IgD-negative memory B cell (primary cell): ENCODE results near the gene TTF1. TPM values are rescaled to one million over a fixed set of nuclear protein-coding genes. Genes with fewer than 3 reads are reported as not detected.

Experiments
- H3K27ac Mint-ChIP-seq, 3 donors: one replicate each; pipeline ENCODE4 v1.8.0; 2020 to 2022; ENCODE audit warnings: mild to moderate bottlenecking in 3 of 3, mixed read lengths in 3 of 3, moderate library complexity in 1 of 3
- H3K27me3 Mint-ChIP-seq: one replicate; pipeline ENCODE4 v1.8.0; 2021; ENCODE audit warnings: mixed read lengths
- H3K36me3 Mint-ChIP-seq: one replicate; pipeline ENCODE4 v1.8.0; 2020; ENCODE audit warnings: mild to moderate bottlenecking, mixed read lengths
- H3K4me1 Mint-ChIP-seq, 3 donors: one replicate each; pipeline ENCODE4 v1.8.0; 2020 to 2022; ENCODE audit warnings: mixed read lengths in 3 of 3, mild to moderate bottlenecking in 1 of 3
- H3K4me3 Mint-ChIP-seq, 4 donors: one replicate each; pipeline ENCODE4 v1.8.0; 2020 to 2022; ENCODE audit warnings: mild to moderate bottlenecking in 4 of 4, mixed read lengths in 4 of 4, moderate library complexity in 3 of 4
- H3K9me3 Mint-ChIP-seq, 3 donors: one replicate each; pipeline ENCODE4 v1.8.0; 2020 to 2021; ENCODE audit warnings: mixed read lengths in 3 of 3, mild to moderate bottlenecking in 1 of 3
- polyA plus RNA-seq: library from polyadenylated mRNA; unstranded; fragments of 300-500 nt; fragmentation: Illumina TruSeq; gene quantifications from one replicate; pipeline ENCODE4 v1.2.3, GENCODE V29; 2021

TTF1 gene
- polyA plus RNA-seq, 1 donor from 2014 or later = 8.6 TPM

- Mint-ChIP-seq H3K4me1 (no peaks in the 10 kb centered on the region), H3K27me3 (peaks cover 36% of the 10 kb centered on the region), H3K9me3 (peaks cover 0 to under 1% (median 0%) of the 10 kb centered on the region in 3 donors), H3K4me3 (no peak overlapping the region), H3K36me3 (no peaks in the 10 kb centered on the region), H3K27ac (no peak overlapping the region)
These were observed 18.4 kb upstream of the TTF1 start for GRCh38 chr9:132424857-132425674.

DNA sequence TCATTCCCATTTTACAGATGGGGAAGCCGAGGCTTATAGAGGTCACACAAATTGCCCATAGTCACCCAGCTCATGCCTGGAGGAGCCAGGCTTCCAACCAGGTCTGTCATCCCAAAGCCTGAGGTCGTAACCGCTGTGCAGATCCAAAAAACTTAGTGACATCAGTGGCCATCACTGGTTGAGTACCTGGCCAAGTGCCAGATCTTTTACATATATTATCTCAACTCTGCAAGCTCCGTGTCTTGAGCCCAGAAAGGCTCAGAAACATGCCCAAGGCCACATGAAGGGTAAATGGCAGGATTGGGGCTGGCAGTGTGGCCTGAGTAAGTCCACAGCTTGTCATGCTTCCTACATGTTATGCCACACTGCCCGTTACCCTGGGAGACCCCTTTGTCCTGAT is 16.9 kb upstream of the TTF1 start:
- Mint-ChIP-seq H3K4me3 (no peak overlapping the region), H3K27me3 (peaks cover 37% of the 10 kb centered on the region), H3K4me1 (no peaks in the 10 kb centered on the region), H3K36me3 (peaks cover 1% of the 10 kb centered on the region), H3K27ac (no peak overlapping the region), H3K9me3 (peaks cover 0 to 3% (median 0%) of the 10 kb centered on the region in 3 donors)

GRCh38 chr9:132422574-132422973 is 15.9 kb upstream of the TTF1 start:
- peaks cover 1% of the 10 kb centered on the region for H3K36me3 Mint-ChIP-seq
- H3K4me3 Mint-ChIP-seq = no peak overlapping the region
- no peak overlapping the region for H3K27ac Mint-ChIP-seq
- peaks cover 41% of the 10 kb centered on the region for H3K27me3 Mint-ChIP-seq
- H3K4me1 Mint-ChIP-seq = no peaks in the 10 kb centered on the region
- H3K9me3 Mint-ChIP-seq = peaks cover 0 to 3% (median 0%) of the 10 kb centered on the region in 3 donors

DNA sequence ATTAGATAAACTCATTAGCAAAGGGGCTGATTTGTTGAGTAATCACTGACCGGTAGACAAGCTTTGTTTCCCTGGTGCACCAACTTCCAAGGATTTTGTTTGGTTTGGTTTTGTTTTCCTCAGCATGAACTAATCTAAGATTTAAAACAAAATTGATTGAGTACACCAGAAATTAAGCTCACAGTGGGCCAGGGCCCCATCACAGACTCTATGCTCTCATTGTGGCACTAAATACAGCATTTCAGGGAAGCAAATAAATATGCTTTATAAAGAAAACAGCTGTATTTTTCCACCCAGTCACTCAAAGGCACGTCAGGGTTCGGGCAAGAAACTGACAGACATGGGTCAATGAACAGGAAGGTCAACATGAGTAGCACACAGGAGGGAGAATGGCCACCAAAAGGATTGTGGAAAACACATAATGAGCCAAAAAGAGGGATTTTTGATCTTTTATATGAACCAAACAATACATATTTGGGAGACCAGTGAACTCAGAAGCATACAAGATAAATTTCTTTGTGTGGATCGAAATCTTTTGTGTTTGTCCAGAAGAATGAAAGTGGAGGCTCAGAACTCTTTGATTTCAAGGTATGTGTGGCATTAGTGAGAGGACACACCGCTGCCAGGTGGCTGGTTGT is 12.2 kb upstream of the TTF1 start:
- Mint-ChIP-seq H3K4me1 (no peaks in the 10 kb centered on the region), H3K27ac (no peak overlapping the region), H3K9me3 (peaks cover 0 to 3% (median 0%) of the 10 kb centered on the region in 3 donors), H3K36me3 (peaks cover 1% of the 10 kb centered on the region), H3K4me3 (no peak overlapping the region), H3K27me3 (peaks cover 41% of the 10 kb centered on the region)

- Mint-ChIP-seq H3K27me3 (peaks cover 40% of the 10 kb centered on the region), H3K36me3 (peaks cover 3% of the 10 kb centered on the region)
These were observed 8.5 kb upstream of the TTF1 start for GRCh38 chr9:132415181-132415580.

DNA sequence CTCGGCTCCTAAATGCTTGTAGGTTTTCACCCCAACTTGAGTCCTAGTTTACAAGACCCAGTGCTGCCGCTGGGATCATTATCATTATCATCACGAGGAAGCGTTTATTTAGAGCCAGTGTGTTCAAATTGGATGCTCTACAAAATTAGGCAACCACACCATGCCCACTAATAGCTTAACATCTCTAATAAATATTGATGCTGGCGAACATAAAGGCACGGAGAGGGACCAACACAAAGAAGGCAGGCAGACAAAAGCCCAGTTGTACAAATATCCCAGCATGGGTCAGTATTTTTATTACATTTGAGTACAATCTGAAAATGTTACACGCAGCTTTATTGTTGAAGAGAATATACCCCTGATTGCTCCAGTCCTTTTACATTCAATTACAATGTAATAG is 8.1 kb upstream of the TTF1 start:
- Mint-ChIP-seq H3K4me3 (no peak overlapping the region), H3K27ac (no peak overlapping the region), H3K36me3 (peaks cover 3% of the 10 kb centered on the region), H3K9me3 (no peaks in the 10 kb centered on the region), H3K4me1 (peaks cover 12 to 14% (median 13%) of the 10 kb centered on the region in 3 donors), H3K27me3 (peaks cover 40% of the 10 kb centered on the region)

More at GRCh38 chr9:132415181-132415580, 8.5 kb upstream of the TTF1 start:
- peaks cover 0 to 3% (median 0%) of the 10 kb centered on the region in 3 donors for H3K9me3 Mint-ChIP-seq
- H3K4me3 Mint-ChIP-seq = no peak overlapping the region
- peaks cover 11 to 13% (median 13%) of the 10 kb centered on the region in 3 donors for H3K4me1 Mint-ChIP-seq
- H3K27ac Mint-ChIP-seq = no peak overlapping the region

DNA sequence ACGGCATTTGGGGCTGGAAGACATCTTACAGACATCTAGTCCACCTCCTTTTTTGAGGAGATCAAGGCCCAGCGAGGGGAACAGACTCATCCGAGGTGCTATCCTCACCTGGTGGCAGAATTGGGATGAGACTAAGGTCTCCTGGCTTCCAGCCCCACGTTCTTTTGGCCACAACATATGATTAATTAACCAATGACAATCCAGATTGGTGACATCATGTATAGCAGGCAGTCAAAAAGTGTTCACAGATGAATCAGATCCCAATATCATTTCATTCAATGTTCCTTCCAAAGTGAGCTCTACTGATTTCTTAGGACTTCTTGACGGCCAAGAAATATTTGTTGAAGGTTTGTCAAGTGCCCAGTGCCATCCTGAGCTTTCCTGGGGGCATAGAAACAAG is 7.3 kb upstream of the TTF1 start:
- Mint-ChIP-seq H3K27ac (no peak overlapping the region), H3K36me3 (peaks cover 1% of the 10 kb centered on the region), H3K4me3 (no peak overlapping the region), H3K27me3 (peaks cover 37% of the 10 kb centered on the region), H3K4me1 (peaks cover 13 to 17% (median 15%) of the 10 kb centered on the region in 3 donors), H3K9me3 (no peaks in the 10 kb centered on the region)

- Mint-ChIP-seq H3K36me3 (peaks cover 1% of the 10 kb centered on the region), H3K27ac (peak overlapping the region in 1 of 3 donors; percentile 97), H3K9me3 (no peaks in the 10 kb centered on the region), H3K27me3 (peaks cover 25% of the 10 kb centered on the region), H3K4me3 (peak overlapping the region in 1 of 4 donors; percentile 73), H3K4me1 (peaks cover 13 to 21% (median 18%) of the 10 kb centered on the region in 3 donors)
These were observed 5.4 kb upstream of the TTF1 start for GRCh38 chr9:132412089-132412488.

GRCh38 chr9:132411091-132411508 is 4.5 kb upstream of the TTF1 start:
- Mint-ChIP-seq H3K27ac (peak overlapping the region; percentile 31 to 97 (median 90)), H3K4me3 (peak overlapping the region; percentile 70 to 92 (median 88)), H3K27me3 (peaks cover 25% of the 10 kb centered on the region), H3K36me3 (peaks cover 1% of the 10 kb centered on the region), H3K9me3 (no peaks in the 10 kb centered on the region), H3K4me1 (peaks cover 19 to 26% (median 24%) of the 10 kb centered on the region in 3 donors)

DNA sequence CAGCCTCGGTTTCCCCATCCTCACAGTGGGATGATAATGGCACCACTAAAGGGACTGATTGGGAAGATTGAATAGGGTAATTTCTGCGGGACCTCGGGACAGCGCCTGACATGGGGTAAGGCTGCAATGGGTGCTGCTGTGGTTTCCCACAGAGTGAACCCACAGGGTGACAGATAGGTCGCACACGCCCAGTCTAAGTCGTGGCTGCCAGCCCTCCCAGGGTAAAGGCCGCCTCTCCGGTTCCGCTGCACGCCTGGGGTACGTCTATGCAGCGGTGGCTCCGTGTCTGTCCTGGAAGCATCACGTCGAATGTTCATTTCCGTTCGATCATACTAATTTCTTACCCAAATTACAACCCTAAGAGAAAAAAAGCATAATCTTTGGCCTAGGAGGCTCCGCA is 4.0 kb upstream of the TTF1 start:
- Mint-ChIP-seq H3K27ac (peak overlapping the region; percentile 31 to 97 (median 90)), H3K27me3 (peaks cover 25% of the 10 kb centered on the region)

GRCh38 chr9:132409828-132410528 is 3.3 kb upstream of the TTF1 start, which contains the start of gene CFAP77:
Gene CFAP77, plus strand, starts transcription at chr9:132410211. Its CDS starts 61 bp downstream, at chr9:132410272.
- Mint-ChIP-seq H3K4me3 (peak within 1 kb of the TSS; percentile 70 to 92 (median 88)), H3K27me3 (peaks cover 20% of the 10 kb centered on the region), H3K36me3 (peaks cover 1% of the 10 kb centered on the region), H3K9me3 (no peaks in the 10 kb centered on the region), H3K27ac (peak within 1 kb of the TSS; percentile 81 to 97 (median 90)), H3K4me1 (peaks cover 28 to 33% (median 32%) of the 10 kb centered on the region in 3 donors)

More for the DNA sequence above, 4.0 kb upstream of the TTF1 start:
- H3K36me3 Mint-ChIP-seq = peaks cover 1% of the 10 kb centered on the region
- H3K4me1 Mint-ChIP-seq = peaks cover 23 to 30% (median 25%) of the 10 kb centered on the region in 3 donors
- no peaks in the 10 kb centered on the region for H3K9me3 Mint-ChIP-seq
- H3K4me3 Mint-ChIP-seq = peak overlapping the region; percentile 70 to 92 (median 88)

DNA sequence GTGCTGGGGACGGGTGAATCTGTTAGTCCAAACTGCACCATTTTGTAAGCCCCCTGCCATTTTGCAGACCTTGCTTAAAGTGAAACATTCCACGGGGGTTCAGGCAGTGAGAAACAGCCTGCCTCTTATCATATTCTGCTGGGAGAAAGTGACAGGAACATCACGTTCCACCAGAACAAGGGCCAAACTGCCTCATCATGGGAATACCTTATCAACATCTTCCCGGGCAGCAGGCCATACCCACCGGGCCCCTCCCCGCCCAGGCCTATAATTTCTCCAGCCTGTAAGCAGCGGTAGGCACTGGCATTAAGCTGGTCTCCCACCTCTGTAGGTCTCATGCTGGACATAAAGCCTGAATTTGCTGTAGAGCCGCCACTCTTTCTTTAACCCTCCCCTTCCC is 1.9 kb upstream of the TTF1 start:
- no peaks in the 10 kb centered on the region for H3K9me3 Mint-ChIP-seq
- H3K36me3 Mint-ChIP-seq = peaks cover 1% of the 10 kb centered on the region
- peak overlapping the region in 1 of 4 donors; percentile 86 for H3K4me3 Mint-ChIP-seq
- H3K27ac Mint-ChIP-seq = peak overlapping the region in 1 of 3 donors; percentile 36
- H3K4me1 Mint-ChIP-seq = peaks cover 38 to 42% (median 41%) of the 10 kb centered on the region in 3 donors
- H3K27me3 Mint-ChIP-seq = peaks cover 8% of the 10 kb centered on the region

DNA sequence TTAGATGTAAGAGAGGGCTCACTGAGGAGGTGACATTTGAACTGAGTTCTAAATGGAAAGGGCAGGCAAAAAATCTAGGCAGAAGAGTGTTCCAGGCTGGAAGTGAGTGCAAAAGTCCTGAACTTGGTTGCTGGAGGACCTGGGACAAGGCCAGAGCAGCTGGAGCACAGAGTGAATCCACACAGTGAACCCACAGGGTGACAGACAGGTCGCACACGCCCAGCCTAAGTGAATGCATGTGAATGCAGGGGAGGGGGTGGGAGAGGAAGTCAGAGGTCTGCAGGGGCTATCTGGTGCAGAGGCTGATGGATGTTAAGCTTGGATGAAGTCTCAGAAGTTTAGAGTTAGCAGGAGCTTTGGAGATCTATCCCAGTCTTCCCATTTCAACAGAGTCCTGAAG is 556 bp upstream of the TTF1 start:
- Mint-ChIP-seq H3K4me3 (peak overlapping the region; percentile 41 to 94 (median 89)), H3K27ac (peak overlapping the region; percentile 57 to 94 (median 90)), H3K27me3 (peaks cover 4% of the 10 kb centered on the region), H3K36me3 (peaks cover 1% of the 10 kb centered on the region), H3K4me1 (peaks cover 38 to 42% (median 41%) of the 10 kb centered on the region in 3 donors), H3K9me3 (no peaks in the 10 kb centered on the region)

GRCh38 chr9:132404228-132404881 is 2.3 kb downstream of the TTF1 start:
- peak overlapping the region; percentile 10 to 74 (median 61) for H3K4me3 Mint-ChIP-seq
- peak overlapping the region in 2 of 3 donors; percentile 3 to 75 for H3K27ac Mint-ChIP-seq
- no peaks in the 10 kb centered on the region for H3K27me3 Mint-ChIP-seq
- peaks cover 24 to 27% (median 25%) of the 10 kb centered on the region in 3 donors for H3K4me1 Mint-ChIP-seq
- no peaks in the 10 kb centered on the region for H3K36me3 Mint-ChIP-seq
- H3K9me3 Mint-ChIP-seq = no peaks in the 10 kb centered on the region
